CD4-positive, alpha-beta T cell treated with Interleukin-21 for 1 hour (primary cell): ENCODE results near the gene ZNF138.
"Not testable (repeated sequence)": the region's sequence is repeated elsewhere in the genome, so short reads cannot be mapped to it uniquely, and the experiment has no call there.

Experiments
- DNase-seq: peaks from one replicate; pipeline ENCODE4 v3.0.0-alpha.2; 2020

Gene ZNF138

DNA sequence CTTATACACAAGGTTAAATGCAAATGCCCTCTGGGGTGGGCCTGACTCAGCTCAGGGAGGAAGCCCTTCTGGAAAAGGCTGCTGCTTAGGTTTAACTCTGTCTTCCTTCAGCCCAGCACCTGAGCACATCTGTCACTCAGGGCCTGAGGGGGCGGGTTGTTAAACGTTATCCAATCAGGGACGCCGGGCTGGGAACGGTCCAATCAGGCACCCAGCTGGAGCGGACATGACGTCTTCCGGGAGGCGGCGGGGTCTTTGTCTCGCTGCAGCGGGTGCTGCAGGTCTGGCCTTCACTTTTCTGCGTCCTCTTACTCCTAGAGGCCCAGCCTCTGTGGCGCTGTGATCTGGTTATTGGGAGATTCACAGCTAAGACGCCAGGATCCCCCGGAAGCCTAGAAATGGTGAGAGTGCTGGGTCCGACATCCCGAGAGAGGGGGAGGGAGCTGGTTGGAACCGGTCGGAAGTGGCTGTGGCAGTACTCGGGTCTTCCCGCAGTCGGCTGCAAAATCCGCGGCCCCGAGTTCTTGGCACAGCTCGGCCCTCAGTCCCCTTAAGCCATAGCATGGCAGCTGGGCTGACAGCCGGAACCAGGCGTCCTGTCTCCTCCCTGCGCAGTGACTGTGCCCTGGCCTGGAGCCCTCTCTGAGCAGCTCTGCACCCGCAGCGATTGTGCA, at the start of gene ZNF138:
TSS of gene ZNF138 (plus strand) at position 258 of the 674 bp plus-strand sequence. CDS start at position 399, 141 bp downstream.
- DNase-seq, result peak; percentile 95

DNA sequence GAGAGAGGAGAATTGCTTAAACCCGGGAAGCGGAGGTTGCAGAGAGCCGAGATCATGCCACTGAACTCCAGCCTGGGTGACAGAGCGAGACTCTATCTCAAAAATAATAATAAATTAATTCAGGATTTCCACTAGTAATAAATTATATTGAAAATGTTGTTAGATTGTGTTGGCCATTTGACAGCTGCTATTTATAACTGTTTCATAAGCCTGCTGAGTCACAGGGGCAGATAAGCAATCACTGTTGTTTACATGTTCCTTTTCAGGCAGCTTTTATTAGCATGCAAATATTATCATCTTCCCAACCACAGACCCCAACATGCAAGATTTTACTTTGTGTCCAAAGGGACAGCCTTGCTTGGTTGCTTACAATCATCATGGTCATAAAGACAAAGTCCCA, 49.5 kb upstream of the ZNF138 start:
- no peak for DNase-seq

DNA sequence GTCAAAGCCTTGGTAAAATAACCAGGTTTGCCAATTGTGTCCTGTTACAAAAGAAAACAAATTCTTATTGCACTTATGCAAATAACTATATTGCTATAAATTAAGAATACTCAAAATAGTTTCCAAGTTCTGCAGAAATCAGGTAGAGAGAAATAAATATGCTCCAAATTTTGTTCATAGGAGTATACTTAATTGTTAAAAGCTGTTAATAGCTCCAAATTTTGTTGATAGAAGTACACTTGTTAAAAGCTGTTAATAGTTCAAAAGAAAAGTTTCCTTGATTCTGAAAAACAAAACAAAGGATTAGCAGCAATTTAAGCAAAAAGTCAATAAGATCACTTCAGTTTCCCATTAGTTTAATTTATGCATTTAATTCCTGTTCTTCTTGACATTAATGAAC, 46.4 kb upstream of the ZNF138 start:
- no peak for DNase-seq

DNA sequence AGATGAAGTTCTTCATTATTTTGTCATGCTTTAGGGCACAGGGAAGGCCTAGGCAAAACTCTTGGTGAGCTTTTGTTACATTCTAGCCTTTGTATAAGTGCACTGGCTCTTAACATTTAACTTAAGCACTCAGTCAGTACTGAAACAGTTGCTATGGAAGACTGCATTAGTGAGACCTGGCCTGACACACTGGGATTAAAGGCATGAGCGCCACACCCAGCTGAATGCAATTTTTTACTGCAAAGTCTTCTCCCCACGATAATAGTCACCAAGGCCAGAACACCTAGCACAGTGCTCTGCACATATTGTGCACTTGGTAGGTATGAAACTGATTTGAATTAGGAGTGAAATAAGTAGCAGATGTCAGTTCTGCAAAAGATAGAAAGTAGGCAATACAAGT, 41.2 kb upstream of the ZNF138 start:
- no peak for DNase-seq

DNA sequence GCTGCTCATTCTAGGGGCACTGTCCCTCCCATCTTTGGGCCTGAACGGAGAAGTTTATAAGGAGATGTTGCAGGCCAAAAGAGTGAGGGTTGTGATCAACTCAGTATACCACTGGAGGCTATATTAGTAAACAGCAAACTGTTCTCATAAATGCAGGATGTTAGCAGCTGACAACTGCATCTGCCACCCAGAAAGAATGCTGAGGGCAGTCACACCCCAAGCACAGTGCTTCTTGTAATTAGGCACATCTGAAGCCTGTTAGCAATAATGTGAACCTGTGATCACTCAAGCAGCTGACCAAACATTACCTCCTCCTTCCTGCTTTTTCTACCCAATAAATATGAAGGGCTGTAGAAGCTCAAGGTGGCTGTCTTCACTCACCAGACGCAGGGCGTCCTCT, 38.4 kb upstream of the ZNF138 start:
- no peak for DNase-seq

DNA sequence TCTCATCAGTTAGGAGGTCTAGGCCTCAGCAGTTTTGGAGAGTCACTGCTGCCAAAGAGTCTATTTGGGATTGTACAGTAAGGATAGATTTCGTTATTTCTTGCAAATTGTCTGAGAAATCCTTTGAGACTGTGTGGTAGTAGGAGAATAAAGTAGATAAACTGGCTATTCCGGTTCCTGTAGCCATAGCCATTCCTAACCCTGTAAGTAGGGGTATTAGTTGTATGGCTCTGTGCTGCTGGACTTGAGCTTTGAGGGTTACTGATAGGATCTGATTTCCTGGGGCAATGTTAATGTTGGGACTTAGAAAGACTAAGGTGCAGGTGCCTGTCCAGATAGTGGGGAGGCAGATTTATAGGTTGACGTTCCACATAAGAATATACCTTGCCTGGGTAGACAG, 36.1 kb upstream of the ZNF138 start:
- DNase-seq, result no peak

DNA sequence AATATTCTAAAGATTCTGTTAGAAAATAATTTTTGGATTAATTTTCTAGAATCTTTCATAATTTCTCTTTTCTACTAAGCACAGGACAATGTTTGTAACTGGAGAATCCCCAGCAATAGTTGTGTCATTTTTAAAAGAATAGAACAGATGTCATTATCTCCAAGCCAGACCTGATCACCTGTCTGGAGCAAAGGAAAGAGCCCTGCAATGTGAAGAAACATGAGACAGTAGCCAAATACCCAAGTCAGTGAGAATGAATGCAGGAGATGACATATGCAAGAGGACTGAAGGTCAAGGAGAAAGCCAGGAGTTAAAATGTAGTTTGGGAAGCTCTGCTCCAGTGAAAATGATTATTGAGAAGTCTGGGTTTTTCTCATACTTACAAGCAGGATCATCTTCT, 25.4 kb upstream of the ZNF138 start:
- DNase-seq, result no peak

DNA sequence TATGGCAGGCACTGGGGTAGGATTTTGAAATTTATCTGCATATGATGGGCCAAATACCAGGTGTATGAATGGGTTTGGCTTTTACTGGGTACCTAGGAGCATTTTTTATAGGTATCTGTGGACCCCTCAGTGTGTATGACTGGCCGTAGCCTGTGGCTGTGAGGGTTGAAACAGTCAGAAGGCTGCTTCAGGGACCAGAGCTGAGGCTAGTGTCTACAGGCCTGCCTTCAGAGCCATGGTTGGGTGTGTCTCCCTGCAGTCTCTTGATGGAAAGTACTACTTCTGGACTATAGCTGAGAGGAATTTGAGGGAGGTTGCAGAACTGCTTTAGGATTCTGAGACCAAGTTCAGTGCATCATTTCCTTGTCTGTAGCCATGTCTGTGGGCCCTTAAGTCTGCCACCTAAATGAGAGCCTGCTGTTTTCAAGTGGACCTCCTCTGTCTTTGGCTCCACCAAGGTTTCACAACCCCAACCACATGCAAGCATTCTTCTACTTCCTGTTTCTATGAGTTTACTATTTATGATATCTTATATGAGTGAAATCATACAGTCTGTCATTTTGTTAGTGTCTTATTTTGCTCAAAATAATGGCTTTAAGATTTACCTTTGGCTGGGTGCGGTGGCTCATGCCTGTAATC, 19.9 kb upstream of the ZNF138 start:
- DNase-seq, result no peak

DNA sequence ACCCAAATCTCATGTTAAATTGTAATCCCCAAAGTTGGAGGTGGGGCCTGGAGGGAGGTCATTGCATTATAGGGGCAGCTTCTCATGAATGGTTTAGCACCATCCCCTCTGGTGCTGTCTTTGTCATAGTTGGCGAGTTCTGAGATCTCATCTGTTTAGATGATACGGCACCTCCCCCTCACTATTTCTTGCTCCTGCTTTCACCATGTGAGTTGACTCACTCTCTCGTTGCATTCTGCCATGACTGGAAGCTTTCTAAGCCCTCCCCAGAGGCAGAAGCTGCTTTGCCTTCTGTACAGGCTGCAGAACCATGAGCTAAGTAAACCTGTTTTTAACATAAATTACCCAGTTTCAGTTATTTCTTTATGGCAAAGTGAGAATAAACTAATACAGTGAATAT, 18.9 kb upstream of the ZNF138 start:
- DNase-seq, result no peak

DNA sequence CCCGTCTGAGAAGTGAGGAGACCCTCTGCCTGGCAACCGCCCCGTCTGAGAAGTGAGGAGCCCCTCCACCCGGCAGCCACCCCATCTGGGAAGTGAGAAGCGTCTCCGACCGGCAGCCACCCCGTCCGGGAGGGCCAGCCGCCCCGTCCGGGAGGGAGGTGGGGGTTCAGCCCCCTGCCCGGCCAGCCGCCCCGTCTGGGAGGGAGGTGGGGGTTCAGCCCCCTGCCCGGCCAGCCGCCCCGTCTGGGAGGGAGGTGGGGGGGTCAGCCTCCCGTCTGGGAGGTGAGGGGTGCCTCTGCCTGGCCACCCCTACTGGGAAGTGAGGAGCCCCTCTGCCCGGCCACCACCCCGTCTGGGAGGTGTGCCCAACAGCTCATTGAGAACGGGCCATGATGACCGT, 9.4 kb upstream of the ZNF138 start:
- not testable (repeated sequence) for DNase-seq

DNA sequence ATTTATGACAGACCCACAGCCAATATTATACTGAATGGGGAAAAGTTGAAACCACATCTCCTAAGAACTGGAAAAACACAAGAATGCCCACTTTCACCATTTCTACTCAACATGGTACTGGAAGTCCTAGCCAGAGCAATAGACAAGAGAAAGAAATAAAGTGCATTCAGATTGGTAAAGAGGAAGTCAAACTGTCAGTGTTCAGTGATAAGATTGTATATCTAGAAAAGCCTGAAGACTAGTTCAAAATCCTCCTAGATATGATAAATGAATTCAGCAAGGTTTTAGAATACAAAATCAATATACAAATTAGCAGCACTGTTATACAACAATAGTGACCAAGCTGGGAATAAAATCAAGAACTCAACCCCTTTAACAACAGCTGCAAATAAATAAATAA, 6.9 kb upstream of the ZNF138 start:
- DNase-seq, result no peak

DNA sequence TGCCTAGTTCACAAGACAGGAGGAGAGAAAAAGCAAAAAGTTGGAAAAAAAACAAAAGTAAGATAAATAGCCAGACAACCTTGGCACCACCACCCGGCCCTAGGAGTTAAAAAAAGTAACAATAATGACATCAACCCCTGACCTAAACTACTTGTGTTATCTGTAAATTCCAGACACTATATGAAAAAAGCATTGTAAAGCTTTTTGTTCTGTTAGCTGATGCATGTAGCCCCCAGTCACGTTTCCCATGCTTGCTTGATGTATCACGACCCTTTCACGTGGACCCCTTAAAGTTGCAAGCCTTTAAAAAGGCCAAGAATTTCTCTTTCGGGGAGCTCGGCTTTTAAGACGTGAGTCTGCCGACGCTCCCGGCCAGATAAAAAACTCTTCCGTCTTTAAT, 5.0 kb upstream of the ZNF138 start:
- not testable (repeated sequence) for DNase-seq

DNA sequence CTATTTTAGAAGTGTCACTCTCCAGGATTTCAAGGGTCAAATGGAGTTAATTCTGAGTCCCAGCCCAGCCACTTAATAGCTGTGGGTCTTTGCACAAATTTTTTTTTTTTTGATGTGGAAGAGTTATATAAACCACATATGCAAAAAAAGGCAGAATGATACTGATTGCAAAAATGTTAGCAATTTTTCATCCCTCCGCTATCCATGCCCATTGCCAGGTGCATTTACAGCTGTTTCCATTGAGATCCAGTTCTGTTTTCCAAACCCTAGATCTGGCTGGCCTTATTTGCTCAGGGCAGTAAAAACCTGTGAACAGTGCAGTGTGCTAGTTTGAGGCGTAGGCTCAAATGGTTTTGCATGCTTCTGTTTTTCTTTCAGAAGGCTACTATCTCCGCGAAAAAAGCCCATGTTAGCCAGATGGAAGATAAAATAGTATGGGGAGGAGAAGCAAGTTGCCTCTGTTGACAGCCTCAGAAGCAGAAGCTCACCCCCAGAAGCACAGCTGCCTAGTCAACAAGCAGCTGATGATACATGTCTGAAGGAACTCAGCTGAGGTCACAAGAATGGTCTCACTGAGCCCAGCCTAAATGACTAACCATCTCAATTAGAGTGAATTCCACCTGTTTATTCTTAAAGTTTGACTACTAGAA, 997 bp upstream of the ZNF138 start:
- no peak for DNase-seq

DNA sequence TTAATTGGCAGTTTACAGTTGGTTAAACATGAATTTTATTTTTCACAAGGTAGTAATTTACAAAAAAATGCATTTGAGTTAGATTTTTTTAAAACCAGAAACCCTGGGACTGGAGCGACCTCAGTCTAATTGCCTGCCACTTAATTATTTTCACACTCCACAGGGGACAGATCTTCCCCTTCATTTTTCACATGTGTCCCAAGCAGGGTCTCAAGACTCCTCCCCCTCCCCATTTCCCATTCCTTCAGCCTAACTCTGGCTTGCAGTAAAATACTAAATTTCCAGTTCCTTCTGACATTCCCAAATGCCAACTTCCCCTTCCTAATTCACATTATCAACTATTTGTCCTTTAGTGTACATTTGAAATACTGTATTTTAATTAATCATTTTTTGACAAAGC, 948 bp downstream of the ZNF138 start:
- DNase-seq, result no peak

DNA sequence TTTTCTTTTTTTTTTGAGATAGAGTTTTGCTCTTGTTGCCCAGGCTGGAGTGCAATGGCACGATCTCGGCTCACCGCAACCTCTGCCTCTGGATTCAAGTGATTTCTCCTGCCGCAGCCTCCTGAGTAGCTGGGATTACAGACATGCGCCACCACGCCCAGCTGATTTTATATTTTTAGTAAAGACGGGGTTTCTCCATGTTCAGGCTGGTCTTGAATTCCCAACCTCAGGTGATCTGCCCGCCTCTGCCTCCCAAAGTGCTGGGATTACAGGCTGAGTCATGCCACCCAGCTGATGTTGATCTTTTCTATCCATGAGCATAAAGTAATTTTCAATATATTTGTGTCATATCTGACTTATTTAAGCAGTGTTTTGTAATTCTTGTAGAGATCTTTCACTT, 4.9 kb downstream of the ZNF138 start:
- DNase-seq, result not testable (repeated sequence)

DNA sequence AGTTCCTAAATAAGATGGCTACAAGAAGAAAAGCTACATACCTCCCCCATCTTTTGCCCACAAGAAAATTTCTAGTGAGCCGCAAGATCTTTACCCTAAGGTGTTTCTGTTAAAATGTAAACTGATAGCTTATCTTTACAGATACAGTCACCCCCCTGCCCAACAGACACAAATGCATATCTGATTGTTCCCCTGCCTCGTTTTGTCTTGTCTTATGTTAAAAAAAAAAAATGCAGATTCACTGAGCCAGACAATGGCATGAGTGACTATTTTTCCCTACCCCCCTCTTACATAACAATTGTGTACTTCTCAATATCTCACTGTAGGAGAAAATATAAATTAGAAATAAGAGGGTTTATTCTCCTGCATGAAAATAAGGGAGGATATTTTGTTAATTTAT, 8.5 kb downstream of the ZNF138 start:
- DNase-seq, result no peak

DNA sequence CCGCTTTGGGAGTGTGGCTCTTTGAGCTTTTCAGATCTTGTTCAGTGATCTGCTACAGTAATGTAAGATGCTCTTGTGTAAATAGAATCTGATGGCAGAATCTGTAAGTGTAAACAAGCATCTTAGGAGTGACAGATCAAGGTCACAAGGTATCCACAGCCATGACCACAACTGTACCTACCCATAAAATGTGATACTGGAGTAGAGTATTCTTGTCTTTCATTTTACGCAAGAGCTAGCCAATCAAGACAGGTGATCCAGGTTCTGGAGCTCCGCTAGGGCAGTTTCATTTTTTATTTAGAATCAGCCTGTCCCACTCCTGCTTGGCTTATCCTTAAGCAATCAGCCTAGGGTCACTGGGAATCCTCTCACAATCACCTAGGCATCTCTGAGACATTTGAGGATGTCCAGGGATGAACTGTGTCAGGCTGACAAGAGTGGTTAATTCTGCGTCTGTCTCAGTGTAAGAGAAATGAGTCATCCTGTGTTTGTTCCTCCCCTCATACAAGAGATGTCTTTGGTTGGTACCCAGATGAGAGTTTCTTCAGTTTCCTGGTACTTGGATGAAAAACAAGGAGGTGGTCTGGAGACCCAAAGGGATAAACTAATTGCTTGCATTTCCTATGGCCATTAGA, 13.6 kb downstream of the ZNF138 start:
- DNase-seq, result no peak

DNA sequence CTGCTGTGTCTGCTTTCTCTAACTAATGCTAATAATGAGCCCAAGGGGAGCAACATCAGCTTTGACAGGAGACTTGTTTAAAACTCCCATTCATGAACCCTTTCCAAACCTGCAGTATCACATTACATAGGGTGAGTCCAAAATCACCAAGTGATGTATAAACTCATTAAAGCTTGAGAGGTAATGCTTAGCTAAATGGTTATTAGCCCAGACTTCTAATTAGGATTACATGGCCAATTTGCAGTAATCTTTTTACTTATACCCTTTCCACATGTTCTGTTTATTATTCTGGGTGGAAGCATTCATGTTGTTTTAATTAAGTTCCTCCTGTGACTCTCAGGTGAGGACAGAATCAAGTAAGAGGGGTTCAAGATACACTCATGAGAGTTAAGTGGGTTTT, 17.5 kb downstream of the ZNF138 start:
- no peak for DNase-seq

DNA sequence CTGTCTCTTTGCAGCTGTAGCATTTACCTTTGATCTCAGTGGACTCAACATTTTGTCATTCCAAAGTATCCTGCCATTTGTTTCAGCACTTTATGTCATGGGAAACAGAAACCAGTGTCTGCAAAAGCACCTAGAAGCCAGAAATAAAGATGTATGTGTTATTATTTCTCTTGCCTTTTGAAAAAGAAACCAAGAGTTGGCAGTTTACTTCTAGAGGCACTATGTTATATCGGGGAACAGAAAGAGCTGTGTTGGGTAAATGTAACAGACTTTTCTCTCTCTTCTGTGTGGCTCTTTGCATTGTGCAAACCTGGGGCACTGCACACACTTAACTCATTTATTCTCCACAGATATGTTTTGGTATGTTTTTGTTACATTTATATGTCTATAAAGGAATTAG, 36.7 kb downstream of the ZNF138 start:
- no peak for DNase-seq

DNA sequence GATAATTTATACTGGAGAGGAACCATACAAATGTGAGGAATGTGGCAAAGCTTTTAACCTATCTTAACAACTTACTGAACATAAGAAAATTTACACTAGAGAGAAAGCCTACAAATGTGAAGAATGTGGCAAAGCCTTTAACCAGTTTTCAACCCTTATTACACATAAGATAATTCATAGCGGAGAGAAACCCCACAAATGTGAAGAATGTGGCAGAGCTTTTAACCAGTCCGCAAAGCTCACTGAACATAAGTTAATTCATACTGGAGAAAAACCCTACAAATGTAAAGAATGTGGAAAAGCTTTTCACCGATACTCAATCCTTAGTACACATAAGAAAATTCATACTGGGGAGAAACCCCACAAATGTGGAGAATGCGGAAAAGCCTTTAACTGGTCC, 37.9 kb downstream of the ZNF138 start:
- no peak for DNase-seq

DNA sequence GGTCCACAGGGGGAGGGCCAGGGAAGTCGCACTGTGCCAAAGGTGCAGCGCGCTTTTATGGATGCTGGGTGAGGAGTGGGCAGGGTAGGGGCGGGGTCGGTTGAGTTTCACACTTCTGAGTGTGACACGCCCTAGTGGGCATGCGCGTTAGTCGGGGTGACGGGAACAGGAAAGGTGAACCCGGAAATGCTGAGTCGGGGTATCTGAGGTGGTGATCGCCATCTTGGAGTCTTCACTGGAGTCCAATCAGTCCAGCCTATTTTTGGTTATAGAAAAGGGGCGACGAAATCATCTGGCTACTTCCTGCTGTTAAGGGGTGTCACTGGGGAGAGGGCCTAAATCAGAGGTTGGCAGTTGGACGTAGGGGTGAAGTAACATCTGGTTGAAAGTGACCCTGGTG, 40.8 kb downstream of the ZNF138 start:
- DNase-seq, result no peak

DNA sequence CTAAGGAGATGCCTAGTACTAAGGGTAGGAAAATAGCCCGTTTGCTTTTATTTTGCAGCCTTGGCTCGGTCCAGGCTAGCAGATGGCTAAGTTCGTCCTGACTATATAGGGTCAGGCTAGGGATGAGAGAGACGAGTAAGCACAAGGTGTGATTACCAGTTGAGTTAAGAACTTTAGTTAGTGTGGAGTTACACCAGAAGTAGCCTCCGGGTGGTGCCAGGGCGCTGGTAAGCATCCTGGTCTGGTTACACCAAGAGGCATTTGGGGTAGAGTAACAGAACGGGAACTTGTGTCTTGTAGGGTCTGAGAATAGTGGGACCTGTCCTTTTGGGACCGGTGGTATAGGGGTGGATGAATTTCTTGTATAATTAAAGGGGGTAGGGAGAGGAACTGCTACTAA, 41.6 kb downstream of the ZNF138 start:
- DNase-seq, result not testable (repeated sequence)

DNA sequence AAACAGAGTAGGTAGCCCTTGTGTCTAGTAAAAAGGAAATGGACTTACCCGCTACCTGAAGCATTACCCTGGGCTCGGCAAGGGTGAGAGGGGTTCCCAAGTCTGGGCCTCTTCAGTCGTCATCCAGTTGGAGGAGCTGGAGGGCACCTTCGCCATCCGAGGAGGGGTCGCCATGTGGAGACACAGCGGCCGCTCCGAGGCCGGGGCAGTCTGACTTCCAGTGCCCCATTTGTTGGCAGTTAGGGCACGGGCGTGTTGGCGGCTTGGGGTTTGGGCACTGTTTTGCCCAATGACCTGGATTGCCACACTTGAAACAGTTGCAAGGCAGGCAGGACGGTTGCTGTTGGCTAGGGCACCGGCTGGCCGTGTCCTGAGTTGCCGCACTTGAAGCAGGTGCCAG, 43.8 kb downstream of the ZNF138 start:
- DNase-seq, result not testable (repeated sequence)

DNA sequence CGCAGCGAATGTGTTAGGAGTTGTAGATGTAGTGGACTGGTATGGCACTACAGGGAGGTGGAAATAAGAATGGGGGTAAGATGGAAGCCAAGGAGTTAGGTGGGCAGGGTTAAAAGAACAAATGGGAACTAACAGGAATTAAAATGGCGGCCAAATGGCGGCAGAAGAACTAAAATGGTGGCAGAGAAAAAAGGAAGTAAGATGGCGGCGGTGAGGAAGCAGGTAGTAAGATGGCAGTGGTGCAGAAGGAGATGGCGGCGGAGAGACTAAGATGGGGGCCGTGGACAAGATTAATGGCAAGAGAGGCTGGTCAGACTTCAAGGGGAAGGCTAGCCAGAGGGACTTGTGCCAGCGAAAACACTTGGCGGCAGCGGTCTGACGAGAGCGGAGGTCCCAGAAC, 44.5 kb downstream of the ZNF138 start:
- DNase-seq, result no peak
